Measurements from ENCODE around the gene IRF2BPL. TPM values are rescaled to one million over a fixed set of nuclear protein-coding genes. Genes with fewer than 3 reads are reported as not detected.

Gene IRF2BPL
- polyA plus RNA-seq, 1 donor (not counting 4 experiments of a cell fraction or from before 2014, with no cell fraction given), result 5.6 TPM

GRCh38 chr14:76997257-76997970, 31.1 kb downstream of the IRF2BPL start:
- TF ChIP-seq EZH2 (IDR thresholded peaks at IDR 0.05; ENCODE audit: low read length) (no peak), CTCF (optimal IDR thresholded peaks at IDR 0.05 in 1 of 3, IDR thresholded peaks at IDR 0.05 in 1 of 3, conservative IDR thresholded peaks at IDR 0.05 in 1 of 3; ENCODE audit: extremely low read depth in 1 of 3, insufficient read depth in 2 of 3, low read length in 3 of 3) (no peak)
- no peak for DNase-seq (ENCODE audit: low read depth, low spot score)
- Histone ChIP-seq H3K4me3 (ENCODE audit: control insufficient read depth in 2 of 3, extremely low read depth in 1 of 3, insufficient read depth in 2 of 3, low read depth in 1 of 3, low read length in 3 of 3) (peak overlapping the region in 1 of 3 experiments; percentile 25), H3K4me1 (ENCODE audit: control insufficient read depth, extremely low read depth, insufficient read depth, low read length) (peaks cover 20% of the 10 kb centered on the region), H3K27ac (ENCODE audit: control insufficient read depth, insufficient read depth, low read length) (peak overlapping the region; percentile 40), H3K27me3 (ENCODE audit: control insufficient read depth, extremely low read depth, insufficient read depth, low read length) (no peaks in the 10 kb centered on the region), H3K36me3 (ENCODE audit: control insufficient read depth in 2 of 2, extremely low read depth in 1 of 2, insufficient read depth in 2 of 2, low read length in 2 of 2) (no peaks in the 10 kb centered on the region), H4K20me1 (ENCODE audit: control insufficient read depth, extremely low read depth, insufficient read depth, low read length) (no peaks in the 10 kb centered on the region), H2AFZ (ENCODE audit: control insufficient read depth, low read length) (peak overlapping the region; percentile 60), H3K4me2 (ENCODE audit: control insufficient read depth, extremely low read depth, insufficient read depth, low read depth, low read length) (peak overlapping the region; percentile 66), H3K9ac (ENCODE audit: control insufficient read depth, extremely low read depth, insufficient read depth, low read length) (no peak overlapping the region), H3K9me1 (ENCODE audit: control insufficient read depth, extremely low read depth, insufficient read depth, low read length) (no peaks in the 10 kb centered on the region), H3K79me2 (ENCODE audit: control insufficient read depth, insufficient read depth, low read length) (no peaks in the 10 kb centered on the region), H3K9me3 (ENCODE audit: control insufficient read depth, low read depth, low read length) (no peaks in the 10 kb centered on the region)
- FAIRE-seq, result no peak
- dilution Hi-C loops (cut with MboI; ENCODE audit: extremely low pct_ligation_motif_present, low sequenced_read_pairs), result no loop called here

- TF ChIP-seq CTCF (optimal IDR thresholded peaks at IDR 0.05 in 1 of 3, IDR thresholded peaks at IDR 0.05 in 1 of 3, conservative IDR thresholded peaks at IDR 0.05 in 1 of 3; ENCODE audit: extremely low read depth in 1 of 3, insufficient read depth in 2 of 3, low read length in 3 of 3), result no peak
- TF ChIP-seq EZH2 (IDR thresholded peaks at IDR 0.05; ENCODE audit: low read length), result no peak
- no peak for FAIRE-seq
- no peaks in the 10 kb centered on the region for H4K20me1 ChIP-seq (ENCODE audit: control insufficient read depth, extremely low read depth, insufficient read depth, low read length)
- no peaks in the 10 kb centered on the region for H3K9me3 ChIP-seq (ENCODE audit: control insufficient read depth, low read depth, low read length)
- no peak overlapping the region for H3K9ac ChIP-seq (ENCODE audit: control insufficient read depth, extremely low read depth, insufficient read depth, low read length)
- no peak overlapping the region for H3K4me2 ChIP-seq (ENCODE audit: control insufficient read depth, extremely low read depth, insufficient read depth, low read depth, low read length)
- dilution Hi-C loops (cut with MboI; ENCODE audit: extremely low pct_ligation_motif_present, low sequenced_read_pairs), result no loop called here
- H3K4me1 ChIP-seq (ENCODE audit: control insufficient read depth, extremely low read depth, insufficient read depth, low read length), result peaks cover 20% of the 10 kb centered on the region
- no peaks in the 10 kb centered on the region for H3K36me3 ChIP-seq (ENCODE audit: control insufficient read depth in 2 of 2, extremely low read depth in 1 of 2, insufficient read depth in 2 of 2, low read length in 2 of 2)
- no peaks in the 10 kb centered on the region for H3K9me1 ChIP-seq (ENCODE audit: control insufficient read depth, extremely low read depth, insufficient read depth, low read length)
- H3K4me3 ChIP-seq (ENCODE audit: control insufficient read depth in 2 of 3, extremely low read depth in 1 of 3, insufficient read depth in 2 of 3, low read depth in 1 of 3, low read length in 3 of 3), result no peak overlapping the region
- no peaks in the 10 kb centered on the region for H3K79me2 ChIP-seq (ENCODE audit: control insufficient read depth, insufficient read depth, low read length)
- no peak overlapping the region for H3K27ac ChIP-seq (ENCODE audit: control insufficient read depth, insufficient read depth, low read length)
- DNase-seq (ENCODE audit: low read depth, low spot score), result no peak
- no peak overlapping the region for H2AFZ ChIP-seq (ENCODE audit: control insufficient read depth, low read length)
- H3K27me3 ChIP-seq (ENCODE audit: control insufficient read depth, extremely low read depth, insufficient read depth, low read length), result no peaks in the 10 kb centered on the region
Observed at GRCh38 chr14:76996563-76997146, 31.9 kb downstream of the IRF2BPL start.
